SK-N-DZ (cell line): Measurements from ENCODE around the gene TCF7L2.
"Not testable (repeated sequence)": the region's sequence is repeated elsewhere in the genome, so short reads cannot be mapped to it uniquely, and the experiment has no call there.

Experiments used
- DNase-seq: peaks from one replicate; pipeline ENCODE4 v3.0.0-alpha.2; 2015; ENCODE audit warnings: low spot score

Gene TCF7L2

GRCh38 chr10:113091920-113092319, 141.9 kb downstream of the TCF7L2 start:
- no peak for DNase-seq

DNA sequence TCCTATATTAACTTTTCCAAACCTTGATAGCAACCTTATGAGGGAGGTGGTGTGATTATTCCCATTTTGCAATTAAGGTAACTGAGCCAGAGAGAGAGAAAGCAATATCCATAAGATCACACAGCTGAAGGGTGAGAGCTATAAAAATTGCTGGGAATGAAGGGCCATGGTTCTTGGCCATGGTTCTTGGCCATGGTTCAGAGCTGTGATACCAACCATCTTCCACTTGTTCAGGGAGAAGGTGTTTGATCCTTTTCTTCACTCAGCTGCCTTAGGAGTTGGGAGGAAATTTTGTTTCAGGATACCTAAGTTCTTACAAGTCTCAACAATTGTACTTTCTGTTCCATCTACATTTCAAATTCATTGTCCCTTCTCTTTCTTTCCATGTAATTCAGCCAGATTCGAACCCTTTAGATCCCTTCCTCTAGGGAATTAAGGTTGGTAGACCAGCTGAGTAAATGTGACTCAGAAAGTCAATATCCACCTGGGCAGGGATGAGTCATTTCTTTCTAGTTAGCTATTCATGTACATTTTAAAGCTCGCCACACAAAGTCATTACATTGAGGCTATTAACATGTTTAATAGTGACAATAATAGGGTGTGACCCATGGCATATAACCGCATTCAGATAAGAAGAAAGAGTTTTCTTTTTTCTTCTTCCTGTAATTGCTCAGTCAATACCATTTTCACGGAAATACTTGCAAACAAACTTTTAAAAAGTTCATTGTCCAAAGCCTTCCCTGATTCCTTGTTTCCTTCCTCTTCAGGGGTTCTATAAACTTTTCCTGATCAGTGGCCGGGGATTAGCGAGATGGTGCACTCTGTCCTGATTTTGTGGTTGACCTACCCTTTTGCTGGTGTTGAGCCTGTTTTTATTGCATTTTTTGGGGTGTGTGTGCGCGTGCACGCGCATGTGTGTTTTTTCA, 143.4 kb downstream of the TCF7L2 start:
- DNase-seq: no peak

GRCh38 chr10:113094114-113094486, 144.1 kb downstream of the TCF7L2 start:
- no peak for DNase-seq

DNA sequence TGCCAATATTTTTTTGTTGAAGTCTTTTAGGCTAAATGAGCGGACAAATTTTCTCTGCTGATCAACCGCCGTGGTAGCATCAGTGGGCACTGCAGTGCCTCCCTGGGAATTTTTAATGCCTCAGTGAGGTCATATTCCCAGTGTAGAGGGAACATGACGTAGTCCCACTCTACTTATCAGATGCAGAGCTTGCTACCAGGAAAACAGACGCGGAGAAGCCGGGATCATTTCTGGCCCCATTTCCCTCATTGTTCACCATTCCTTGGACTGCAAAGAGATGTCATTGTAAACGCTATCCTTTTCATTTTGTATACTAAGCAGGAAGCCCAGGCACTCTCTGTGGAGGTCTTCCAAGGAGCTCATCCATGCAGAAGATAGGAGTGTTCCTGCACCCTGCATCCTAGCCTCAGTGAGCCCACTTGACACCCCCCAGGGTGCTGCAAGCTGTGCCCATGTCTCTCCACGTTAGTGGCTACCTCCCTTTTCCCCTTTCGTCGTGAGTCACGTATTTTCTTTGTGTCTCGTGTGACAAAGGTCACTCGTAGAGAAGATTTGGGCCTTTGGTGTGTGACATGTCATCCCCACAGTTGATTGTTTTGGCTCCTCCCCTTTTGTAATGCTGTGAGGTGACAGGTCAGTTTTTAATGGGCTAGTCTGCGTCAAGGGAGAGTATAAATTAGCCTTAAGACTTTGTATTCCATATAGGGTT, 145.5 kb downstream of the TCF7L2 start:
- DNase-seq: no peak

- no peak for DNase-seq
These were observed 146.3 kb downstream of the TCF7L2 start for GRCh38 chr10:113096128-113096996.

- DNase-seq: no peak
These were observed 147.0 kb downstream of the TCF7L2 start for GRCh38 chr10:113097036-113097435.

- peak; percentile 71 for DNase-seq
These were observed 149.6 kb downstream of the TCF7L2 start for GRCh38 chr10:113099431-113100183.

DNA sequence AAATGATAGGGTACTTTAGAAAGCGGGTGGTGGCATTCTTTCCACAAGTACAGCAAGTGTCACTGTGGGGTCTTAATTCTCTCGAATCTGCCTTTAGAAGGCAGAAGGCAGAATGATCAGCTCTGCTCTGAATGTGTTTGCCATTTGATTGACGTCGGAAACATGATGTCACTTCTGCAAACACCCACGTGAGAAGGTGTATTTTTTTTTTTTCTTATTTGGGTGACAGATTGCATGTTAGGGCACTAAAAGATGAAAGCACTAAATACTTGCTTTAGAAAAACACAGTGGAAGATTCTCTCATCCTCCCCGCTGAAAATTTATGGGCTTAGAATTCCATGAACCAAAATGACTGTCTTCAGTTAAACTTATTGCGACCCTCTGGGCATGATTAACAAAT, 150.2 kb downstream of the TCF7L2 start:
- no peak for DNase-seq

GRCh38 chr10:113103131-113103840, 153.2 kb downstream of the TCF7L2 start:
- DNase-seq: no peak

DNA sequence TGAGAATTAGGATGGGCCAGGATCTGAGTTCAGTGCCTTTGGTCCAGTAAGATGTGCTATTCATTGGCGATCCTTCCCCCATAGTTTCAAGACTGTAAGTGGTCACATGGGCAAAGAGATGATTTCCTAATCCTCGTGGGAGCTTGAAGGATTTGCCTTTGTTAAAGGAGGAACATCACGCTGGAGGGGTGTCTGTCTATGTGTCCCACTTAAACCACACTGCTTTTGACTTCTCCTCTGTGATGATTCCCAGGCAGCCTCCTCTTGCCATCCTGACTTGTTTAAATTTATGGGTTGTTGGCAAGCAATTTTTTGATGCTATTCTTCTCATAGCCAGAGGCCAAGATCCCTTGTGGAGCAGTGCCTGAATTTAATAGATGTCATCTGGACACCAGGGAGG, 154.0 kb downstream of the TCF7L2 start:
- no peak for DNase-seq

DNA sequence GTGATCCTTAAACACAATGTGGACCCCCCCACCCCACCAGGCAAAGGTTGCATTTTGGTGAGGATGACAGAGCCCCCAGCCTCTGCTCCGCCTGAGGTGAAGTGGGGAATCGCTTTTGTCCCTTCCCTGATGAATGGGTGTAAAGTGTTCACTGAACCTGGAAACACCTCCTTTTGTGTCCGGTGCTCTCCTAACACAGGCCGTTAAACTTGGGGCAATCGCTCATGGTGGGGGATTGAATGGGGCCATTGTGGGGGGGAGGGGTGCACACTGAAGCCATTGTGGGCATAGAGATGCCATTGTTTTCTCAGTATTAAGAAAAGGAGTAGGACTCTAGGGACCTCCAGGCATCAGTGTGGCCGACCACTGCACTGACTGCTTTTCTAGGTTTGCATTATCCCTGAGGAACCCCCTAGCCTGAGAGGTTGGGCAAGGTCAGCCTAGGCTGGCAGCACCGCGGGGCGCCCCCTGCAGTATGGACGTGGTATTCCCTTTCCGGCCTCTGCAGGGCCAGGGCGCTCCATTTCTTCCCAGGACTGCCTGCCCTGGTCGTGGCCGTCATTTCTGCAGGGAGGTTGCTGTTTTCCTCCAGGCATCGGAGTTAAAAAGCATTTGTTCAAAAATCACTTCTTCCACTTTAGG, 158.3 kb downstream of the TCF7L2 start:
- DNase-seq: no peak

GRCh38 chr10:113108948-113109347, 158.9 kb downstream of the TCF7L2 start:
- no peak for DNase-seq

DNA sequence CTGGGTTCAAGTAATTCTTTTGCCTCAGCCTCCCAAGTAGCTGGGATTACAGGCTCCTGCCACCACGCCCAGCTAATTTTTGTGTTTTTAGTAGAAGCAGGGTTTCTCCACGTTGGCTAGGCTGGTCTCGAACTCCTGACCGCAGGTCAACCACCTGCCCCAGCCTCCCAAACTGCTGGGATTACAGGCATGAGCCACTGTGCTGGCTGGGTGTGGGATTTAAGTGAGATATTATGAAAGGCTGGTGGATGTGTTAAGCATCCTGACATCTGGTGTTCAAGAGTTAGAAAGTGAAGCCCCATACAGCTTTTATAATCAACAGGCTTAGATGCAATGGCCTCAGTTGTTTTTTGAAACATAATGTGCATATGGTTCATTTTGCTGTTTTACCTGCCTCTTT, 159.4 kb downstream of the TCF7L2 start:
- not testable (repeated sequence) for DNase-seq

DNA sequence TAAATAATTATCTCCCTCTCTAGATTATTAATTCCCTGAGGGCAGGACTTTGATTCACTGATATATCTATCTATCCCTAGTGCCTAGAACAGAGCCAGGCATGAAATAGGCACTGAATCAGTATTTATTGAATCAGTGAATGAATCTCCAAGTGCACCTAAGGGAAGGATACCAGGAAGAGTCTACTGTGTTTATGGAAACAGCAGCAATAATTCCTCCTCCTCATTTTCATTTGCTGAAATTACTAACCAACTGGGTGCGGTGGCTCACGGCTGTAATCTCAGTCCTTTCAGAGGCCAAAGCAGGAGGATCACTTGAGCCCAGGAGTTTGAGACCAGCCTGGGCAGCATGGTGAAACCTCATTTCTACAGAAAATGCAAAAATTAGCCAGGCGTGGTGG, 161.2 kb downstream of the TCF7L2 start:
- no peak for DNase-seq

GRCh38 chr10:113111900-113112853, 162.1 kb downstream of the TCF7L2 start:
- no peak for DNase-seq

GRCh38 chr10:113113241-113113640, 163.2 kb downstream of the TCF7L2 start:
- no peak for DNase-seq

- no peak for DNase-seq
These were observed 163.9 kb downstream of the TCF7L2 start for GRCh38 chr10:113113918-113114317.

GRCh38 chr10:113115556-113115955, 165.5 kb downstream of the TCF7L2 start:
- no peak for DNase-seq

GRCh38 chr10:113118882-113119281, 168.8 kb downstream of the TCF7L2 start:
- no peak for DNase-seq
